NK-92 (cell line): Measurements from ENCODE around the gene EPSTI1.
"Not testable (repeated sequence)": the region's sequence is repeated elsewhere in the genome, so short reads cannot be mapped to it uniquely, and the experiment has no call there.

Experiments used
- DNase-seq: peaks from one replicate; lab custom pipeline; 2025; ENCODE audit not compliant: unreplicated experiment; lab: John Stamatoyannopoulos, UW

EPSTI1 gene

GRCh38 chr13:43005460-43006236 is 13.6 kb upstream of the EPSTI1 start:
- DNase-seq: no peak

GRCh38 chr13:43003729-43004128 is 11.7 kb upstream of the EPSTI1 start:
- DNase-seq: no peak

GRCh38 chr13:43003010-43003409 is 11.0 kb upstream of the EPSTI1 start:
- DNase-seq: no peak

GRCh38 chr13:43002021-43002420 is 10.0 kb upstream of the EPSTI1 start:
- DNase-seq: no peak

- no peak for DNase-seq
These were observed 8.6 kb upstream of the EPSTI1 start for GRCh38 chr13:43000676-43001075.

- no peak for DNase-seq
These were observed 7.5 kb upstream of the EPSTI1 start for GRCh38 chr13:42999491-42999890.

GRCh38 chr13:42997381-42997780 is 5.3 kb upstream of the EPSTI1 start:
- no peak for DNase-seq

GRCh38 chr13:42996584-42996983 is 4.5 kb upstream of the EPSTI1 start:
- no peak for DNase-seq

GRCh38 chr13:42994878-42995277 is 2.8 kb upstream of the EPSTI1 start:
- DNase-seq: no peak

- DNase-seq: no peak
These were observed 702 bp upstream of the EPSTI1 start for GRCh38 chr13:42992764-42993122.

- DNase-seq: not testable (repeated sequence)
These were observed 676 bp downstream of the EPSTI1 start for GRCh38 chr13:42991233-42991897.

- no peak for DNase-seq
These were observed 1.5 kb downstream of the EPSTI1 start for GRCh38 chr13:42990291-42991232.

- no peak for DNase-seq
These were observed 5.9 kb downstream of the EPSTI1 start for GRCh38 chr13:42986176-42986574.

GRCh38 chr13:42985312-42986175 is 6.5 kb downstream of the EPSTI1 start:
- no peak for DNase-seq

GRCh38 chr13:42984691-42985090 is 7.3 kb downstream of the EPSTI1 start:
- DNase-seq: no peak

GRCh38 chr13:42984026-42984425 is 8.0 kb downstream of the EPSTI1 start:
- no peak for DNase-seq

- no peak for DNase-seq
These were observed 10.2 kb downstream of the EPSTI1 start for GRCh38 chr13:42981853-42982252.

GRCh38 chr13:42981317-42981716 is 10.7 kb downstream of the EPSTI1 start:
- DNase-seq: no peak

GRCh38 chr13:42977219-42977659 is 14.8 kb downstream of the EPSTI1 start:
- no peak for DNase-seq

GRCh38 chr13:42976066-42976465 is 16.0 kb downstream of the EPSTI1 start:
- DNase-seq: no peak

- DNase-seq: no peak
These were observed 18.5 kb downstream of the EPSTI1 start for GRCh38 chr13:42973581-42973980.
